NCI-H1105 treated with DMSO at 0.1 percent for 48 hours (cell line): ENCODE measurements around the gene FARP1.

ENCODE experiments used
- DNase-seq: peaks from one replicate; lab custom pipeline; 2025; lab: John Stamatoyannopoulos, UW

FARP1 gene

GRCh38 chr13:98461486-98462240 is 318.8 kb downstream of the FARP1 start:
- no peak for DNase-seq

GRCh38 chr13:98462241-98462882 is 319.5 kb downstream of the FARP1 start:
- no peak for DNase-seq

- DNase-seq: no peak
Observed at GRCh38 chr13:98462946-98463345, 320.1 kb downstream of the FARP1 start.

- no peak for DNase-seq
Observed at GRCh38 chr13:98466634-98467236, 323.8 kb downstream of the FARP1 start.

- no peak for DNase-seq
Observed at GRCh38 chr13:98467263-98467985, 324.5 kb downstream of the FARP1 start.

- no peak for DNase-seq
Observed at GRCh38 chr13:98468361-98468760, 325.5 kb downstream of the FARP1 start.

GRCh38 chr13:98468929-98469328 is 326.0 kb downstream of the FARP1 start:
- no peak for DNase-seq

- no peak for DNase-seq
Observed at GRCh38 chr13:98470920-98471319, 328.0 kb downstream of the FARP1 start.

GRCh38 chr13:98471934-98472333 is 329.0 kb downstream of the FARP1 start:
- DNase-seq: no peak

GRCh38 chr13:98473135-98473787 is 330.4 kb downstream of the FARP1 start:
- DNase-seq: no peak

- DNase-seq: no peak
Observed at GRCh38 chr13:98473788-98474144, 330.9 kb downstream of the FARP1 start.

GRCh38 chr13:98474292-98474691 is 331.4 kb downstream of the FARP1 start:
- no peak for DNase-seq

- DNase-seq: no peak
Observed at GRCh38 chr13:98474761-98475160, 331.9 kb downstream of the FARP1 start.

- no peak for DNase-seq
Observed at GRCh38 chr13:98475522-98475921, 332.6 kb downstream of the FARP1 start.

GRCh38 chr13:98476106-98476505 is 333.2 kb downstream of the FARP1 start:
- no peak for DNase-seq

GRCh38 chr13:98476538-98476966 is 333.7 kb downstream of the FARP1 start:
- no peak for DNase-seq

GRCh38 chr13:98478189-98479129 is 335.6 kb downstream of the FARP1 start:
- DNase-seq: no peak

GRCh38 chr13:98479496-98480003 is 336.7 kb downstream of the FARP1 start:
- DNase-seq: no peak

GRCh38 chr13:98480915-98481877 is 338.3 kb downstream of the FARP1 start:
- no peak for DNase-seq
